Sigmoid colon (tissue), 4 donors: Measurements from ENCODE around the gene ERAL1.

Source experiments
- CTCF ChIP-seq, 4 experiments: fragments of 450-650 bp in 3 of 4; fragments of 200-600 bp in 1 of 4; IDR thresholded peaks; one replicate each; pipeline ENCODE4 v1.5.1; 2016 to 2019; ENCODE audit warnings: antibody characterized with exemption in 4 of 4, mild to moderate bottlenecking in 3 of 4, moderate library complexity in 2 of 4
- EP300 ChIP-seq, 4 donors: sonication (generic); formaldehyde crosslinking; IDR thresholded peaks; one replicate each; pipeline ENCODE4 v1.6.1; 2017; ENCODE audit warnings: antibody characterized with exemption in 4 of 4
- POLR2A ChIP-seq, 2 donors: fragments of 450-650 bp; IDR thresholded peaks; one replicate each; pipeline ENCODE4 v1.6.1; 2016; ENCODE audit warnings: antibody characterized with exemption in 2 of 2, mild to moderate bottlenecking in 2 of 2, moderate library complexity in 2 of 2

DNA sequence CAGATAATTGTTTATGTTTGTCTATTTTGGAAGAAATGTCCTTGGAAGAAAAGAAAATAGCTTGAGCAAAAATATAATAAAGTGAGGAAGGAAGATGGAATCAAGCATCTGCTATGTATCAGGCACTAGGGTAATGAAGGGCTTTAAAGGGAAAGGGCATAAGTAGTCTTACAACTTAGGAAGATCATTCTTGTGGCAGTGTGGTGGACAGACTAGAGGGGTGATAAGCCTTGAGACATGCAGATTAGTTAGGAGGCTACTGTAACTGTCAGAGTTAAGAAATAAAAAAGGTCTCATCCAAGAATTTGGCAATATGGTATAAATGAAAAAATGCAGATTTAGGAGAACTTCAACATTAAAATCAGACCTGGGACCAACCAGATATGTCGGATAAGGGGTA is 27.1 kb upstream of the ERAL1 start:
- TF ChIP-seq POLR2A (IDR thresholded peaks at IDR 0.05) (no peak), CTCF (IDR thresholded peaks at IDR 0.05) (no peak), EP300 (IDR thresholded peaks at IDR 0.05) (no peak)
